ENCODE results near the gene SETD7. TPM values are rescaled to one million over a fixed set of nuclear protein-coding genes. Genes with fewer than 3 reads are reported as not detected.

Gene SETD7
- total and polyA plus RNA-seq, 2 donors (not counting 1 experiment from before 2014, with no cell fraction given), result 5.1 to 13.0 TPM

DNA sequence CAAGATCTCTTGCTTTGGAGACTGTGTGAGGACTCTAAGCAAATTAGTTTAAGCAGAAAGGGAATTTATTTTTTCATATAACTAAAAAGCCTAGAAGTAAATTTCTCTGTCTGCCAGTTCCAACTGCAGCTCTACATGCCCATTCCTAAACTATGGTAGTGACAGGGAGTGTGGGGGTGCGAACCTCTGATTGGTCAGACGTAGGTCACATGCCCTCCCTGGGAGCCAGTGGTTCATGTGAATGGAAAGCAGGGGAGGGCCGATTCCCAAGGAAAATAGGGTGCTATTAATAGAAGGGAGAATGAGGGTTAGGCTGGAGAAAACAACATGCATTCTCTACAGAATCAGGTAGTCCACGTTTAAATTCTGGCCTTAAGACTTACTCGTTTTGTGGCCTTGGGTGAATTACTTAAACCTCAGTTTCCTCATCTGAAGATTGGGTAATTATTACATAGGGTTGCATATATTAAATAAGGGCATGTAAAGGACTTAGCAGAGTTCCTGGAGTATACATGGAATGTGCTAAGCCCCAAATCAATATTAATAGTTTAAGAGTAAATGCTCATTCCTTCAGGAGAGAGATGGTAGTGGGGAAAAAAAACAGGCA lies 94.9 kb downstream of the SETD7 start:
- no peaks in the 10 kb centered on the region for H3K9me3 ChIP-seq (ENCODE audit: control extremely low read depth in 1 of 3, control insufficient read depth in 2 of 3, insufficient read depth in 1 of 3, low read length in 2 of 3)
- Mint-ChIP-seq H3K27me3 (no peaks in the 10 kb centered on the region), H3K9me3 (ENCODE audit: insufficient read depth) (no peaks in the 10 kb centered on the region), H3K4me3 (no peak overlapping the region), H3K4me1 (peaks cover 34% of the 10 kb centered on the region), H3K27ac (no peak overlapping the region)
- peaks cover 4 to 18% of the 10 kb centered on the region in 2 donors for H3K4me1 ChIP-seq (ENCODE audit: control insufficient read depth in 2 of 2, insufficient read depth in 2 of 2, low read length in 2 of 2)
- no peak overlapping the region for H3K9ac ChIP-seq (ENCODE audit: low read length)
- intact Hi-C loops (cut with micrococcal nuclease), result no loop called here
- no peak for DNase-seq
- POLR2A ChIA-PET, result no interaction called here
- H3K4me2 ChIP-seq (replicated peaks; ENCODE audit: low read depth, low read length, poor library complexity, severe bottlenecking), result no peak overlapping the region
- H3K27me3 ChIP-seq (replicated peaks in 1 of 4; ENCODE audit: control extremely low read depth in 1 of 4, control insufficient read depth in 3 of 4, insufficient read depth in 4 of 4, low read length in 3 of 4), result no peaks in the 10 kb centered on the region
- peaks cover 0 to 11% of the 10 kb centered on the region in 2 experiments for H3K36me3 ChIP-seq (replicated peaks in 1 of 2; ENCODE audit: control extremely low read depth in 1 of 2, control insufficient read depth in 1 of 2, extremely low read depth in 1 of 2, insufficient read depth in 2 of 2, low read length in 1 of 2)
- ATAC-seq (ENCODE audit: low read depth), result no peak
- no peak overlapping the region for H2AFZ ChIP-seq (ENCODE audit: insufficient read depth, low read depth, low read length, poor library complexity, severe bottlenecking)
- H3K4me3 ChIP-seq (ENCODE audit: control extremely low read depth in 1 of 5, extremely low read depth in 1 of 5, insufficient read depth in 1 of 5, low read depth in 2 of 5, low read length in 4 of 5), result no peak overlapping the region
- TF ChIP-seq, protein P1, sequence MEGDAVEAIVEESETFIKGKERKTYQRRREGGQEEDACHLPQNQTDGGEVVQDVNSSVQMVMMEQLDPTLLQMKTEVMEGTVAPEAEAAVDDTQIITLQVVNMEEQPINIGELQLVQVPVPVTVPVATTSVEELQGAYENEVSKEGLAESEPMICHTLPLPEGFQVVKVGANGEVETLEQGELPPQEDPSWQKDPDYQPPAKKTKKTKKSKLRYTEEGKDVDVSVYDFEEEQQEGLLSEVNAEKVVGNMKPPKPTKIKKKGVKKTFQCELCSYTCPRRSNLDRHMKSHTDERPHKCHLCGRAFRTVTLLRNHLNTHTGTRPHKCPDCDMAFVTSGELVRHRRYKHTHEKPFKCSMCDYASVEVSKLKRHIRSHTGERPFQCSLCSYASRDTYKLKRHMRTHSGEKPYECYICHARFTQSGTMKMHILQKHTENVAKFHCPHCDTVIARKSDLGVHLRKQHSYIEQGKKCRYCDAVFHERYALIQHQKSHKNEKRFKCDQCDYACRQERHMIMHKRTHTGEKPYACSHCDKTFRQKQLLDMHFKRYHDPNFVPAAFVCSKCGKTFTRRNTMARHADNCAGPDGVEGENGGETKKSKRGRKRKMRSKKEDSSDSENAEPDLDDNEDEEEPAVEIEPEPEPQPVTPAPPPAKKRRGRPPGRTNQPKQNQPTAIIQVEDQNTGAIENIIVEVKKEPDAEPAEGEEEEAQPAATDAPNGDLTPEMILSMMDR (IDR thresholded peaks at IDR 0.05), result no peak
- no peak for TF ChIP-seq EZH2 (IDR thresholded peaks at IDR 0.05; ENCODE audit: borderline replicate concordance, insufficient read depth, low read depth, low read length, poor library complexity, severe bottlenecking)
- 90% methylated on average over 2 of the region's 5 CpGs for WGBS (ENCODE audit: insufficient coverage)
- peaks cover 64% of the 10 kb centered on the region for H4K20me1 ChIP-seq (ENCODE audit: control insufficient read depth, insufficient read depth, low read length, poor library complexity, severe bottlenecking)
- CTCF ChIA-PET, result interaction anchor here (0.6 kb wide), 1 partner anchor 83 kb away, joined by 3 read pairs; no protein-coding TSS in a partner anchor
- H3K79me2 ChIP-seq (ENCODE audit: control insufficient read depth, insufficient read depth, low read length), result peaks cover 94% of the 10 kb centered on the region
- H3K27ac ChIP-seq (ENCODE audit: low read length in 2 of 2), result no peak overlapping the region

DNA sequence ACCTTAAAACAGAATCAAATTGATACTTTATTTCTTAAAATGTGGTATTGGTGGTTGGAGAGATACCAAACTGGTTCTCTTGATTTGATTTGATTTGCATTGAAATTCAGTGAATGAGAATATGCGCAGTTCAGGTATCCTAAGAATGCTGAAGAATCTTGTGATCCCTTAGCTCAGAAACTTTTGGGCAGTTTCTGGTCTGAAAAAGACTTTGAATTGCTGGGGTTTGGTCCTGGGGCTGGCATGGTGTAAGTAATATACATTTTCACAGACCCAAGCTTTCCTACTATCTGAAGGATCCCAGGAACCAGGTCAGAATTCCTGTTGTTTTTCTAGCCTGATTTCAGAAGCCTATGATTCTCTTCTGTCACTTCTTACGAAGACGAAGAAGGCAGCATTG lies 95.5 kb downstream of the SETD7 start:
- H3K4me3 ChIP-seq (ENCODE audit: control extremely low read depth in 1 of 5, extremely low read depth in 1 of 5, insufficient read depth in 1 of 5, low read depth in 2 of 5, low read length in 4 of 5), result no peak overlapping the region
- no peak overlapping the region for H3K4me2 ChIP-seq (replicated peaks; ENCODE audit: low read depth, low read length, poor library complexity, severe bottlenecking)
- peaks cover 94% of the 10 kb centered on the region for H3K79me2 ChIP-seq (ENCODE audit: control insufficient read depth, insufficient read depth, low read length)
- H2AFZ ChIP-seq (ENCODE audit: insufficient read depth, low read depth, low read length, poor library complexity, severe bottlenecking), result no peak overlapping the region
- peaks cover 64% of the 10 kb centered on the region for H4K20me1 ChIP-seq (ENCODE audit: control insufficient read depth, insufficient read depth, low read length, poor library complexity, severe bottlenecking)
- peaks cover 0 to 11% of the 10 kb centered on the region in 2 experiments for H3K36me3 ChIP-seq (replicated peaks in 1 of 2; ENCODE audit: control extremely low read depth in 1 of 2, control insufficient read depth in 1 of 2, extremely low read depth in 1 of 2, insufficient read depth in 2 of 2, low read length in 1 of 2)
- WGBS (ENCODE audit: insufficient coverage), result 100% methylated on average over 1 of the region's 3 CpGs
- Mint-ChIP-seq H3K27me3 (no peaks in the 10 kb centered on the region), H3K4me1 (peaks cover 39% of the 10 kb centered on the region), H3K27ac (no peak overlapping the region), H3K4me3 (no peak overlapping the region), H3K9me3 (ENCODE audit: insufficient read depth) (no peaks in the 10 kb centered on the region)
- ATAC-seq (ENCODE audit: low read depth), result no peak
- intact Hi-C loops (cut with micrococcal nuclease), result no loop called here
- TF ChIP-seq, protein P1 (IDR thresholded peaks at IDR 0.05), result no peak
- no peak for TF ChIP-seq EZH2 (IDR thresholded peaks at IDR 0.05; ENCODE audit: borderline replicate concordance, insufficient read depth, low read depth, low read length, poor library complexity, severe bottlenecking)
- no peak overlapping the region for H3K27ac ChIP-seq (ENCODE audit: low read length in 2 of 2)
- H3K9ac ChIP-seq (ENCODE audit: low read length), result no peak overlapping the region
- H3K9me3 ChIP-seq (ENCODE audit: control extremely low read depth in 1 of 3, control insufficient read depth in 2 of 3, insufficient read depth in 1 of 3, low read length in 2 of 3), result no peaks in the 10 kb centered on the region
- ChIA-PET CTCF (no interaction called here), POLR2A (no interaction called here)
- H3K27me3 ChIP-seq (replicated peaks in 1 of 4; ENCODE audit: control extremely low read depth in 1 of 4, control insufficient read depth in 3 of 4, insufficient read depth in 4 of 4, low read length in 3 of 4), result no peaks in the 10 kb centered on the region
- peaks cover 10 to 23% of the 10 kb centered on the region in 2 donors for H3K4me1 ChIP-seq (ENCODE audit: control insufficient read depth in 2 of 2, insufficient read depth in 2 of 2, low read length in 2 of 2)
- DNase-seq, result no peak

Data from B cell (primary cell).